ENCODE results near the gene SST.

The SST gene

DNA sequence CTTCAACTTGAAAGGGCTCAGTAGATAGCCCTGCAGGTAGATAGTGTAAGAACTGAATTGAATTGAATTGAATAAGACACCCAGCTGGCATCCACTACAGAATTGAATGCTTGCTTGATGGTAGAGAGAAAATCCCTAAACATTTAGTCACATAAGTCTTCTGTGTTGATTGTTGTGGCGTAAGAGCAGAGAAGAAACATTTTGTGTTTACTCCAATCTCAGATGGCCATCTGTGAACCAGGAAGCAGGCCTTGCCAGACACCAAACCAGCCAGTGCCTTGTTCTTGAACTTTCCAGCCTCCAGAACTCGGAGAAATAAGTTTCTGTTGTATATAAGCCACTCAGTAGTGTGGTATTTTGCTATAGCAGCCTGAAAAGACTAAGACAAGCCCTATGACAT, 43.6 kb downstream of the SST start:
- no peak for DNase-seq

- no peak for DNase-seq
Measured at GRCh38 chr3:187624588-187624987, 45.6 kb downstream of the SST start.

- DNase-seq, result no peak
Measured at GRCh38 chr3:187623285-187623814, 46.8 kb downstream of the SST start.

DNA sequence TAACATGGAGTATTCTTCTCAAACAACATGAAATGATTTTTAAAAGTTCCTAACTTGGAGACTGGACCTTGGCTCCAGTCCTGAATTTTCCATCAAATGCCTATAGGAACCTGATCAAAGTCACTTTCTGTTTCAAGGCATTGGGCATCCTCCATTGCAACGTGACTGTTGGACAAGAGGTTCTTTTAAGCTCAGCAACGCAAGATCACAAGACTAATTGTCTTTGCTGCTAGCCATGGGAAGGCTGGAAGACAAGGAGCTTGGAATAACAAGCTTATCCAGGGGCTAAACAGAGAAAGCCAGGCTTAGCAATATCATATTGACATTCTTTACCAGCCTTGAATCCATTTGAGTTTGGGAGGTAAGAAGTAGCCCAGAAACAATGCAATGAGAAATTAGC, 48.3 kb downstream of the SST start:
- no peak for DNase-seq

- no peak for DNase-seq
Measured at GRCh38 chr3:187619461-187619860, 50.7 kb downstream of the SST start.

Data from Kasumi-1 (cell line).